ENCODE data around the gene E2F1. TPM values are rescaled to one million over a fixed set of nuclear protein-coding genes. Genes with fewer than 3 reads are reported as not detected.

Gene E2F1
- total RNA-seq, 1 donor from 2014 or later, result 8.9 TPM

DNA sequence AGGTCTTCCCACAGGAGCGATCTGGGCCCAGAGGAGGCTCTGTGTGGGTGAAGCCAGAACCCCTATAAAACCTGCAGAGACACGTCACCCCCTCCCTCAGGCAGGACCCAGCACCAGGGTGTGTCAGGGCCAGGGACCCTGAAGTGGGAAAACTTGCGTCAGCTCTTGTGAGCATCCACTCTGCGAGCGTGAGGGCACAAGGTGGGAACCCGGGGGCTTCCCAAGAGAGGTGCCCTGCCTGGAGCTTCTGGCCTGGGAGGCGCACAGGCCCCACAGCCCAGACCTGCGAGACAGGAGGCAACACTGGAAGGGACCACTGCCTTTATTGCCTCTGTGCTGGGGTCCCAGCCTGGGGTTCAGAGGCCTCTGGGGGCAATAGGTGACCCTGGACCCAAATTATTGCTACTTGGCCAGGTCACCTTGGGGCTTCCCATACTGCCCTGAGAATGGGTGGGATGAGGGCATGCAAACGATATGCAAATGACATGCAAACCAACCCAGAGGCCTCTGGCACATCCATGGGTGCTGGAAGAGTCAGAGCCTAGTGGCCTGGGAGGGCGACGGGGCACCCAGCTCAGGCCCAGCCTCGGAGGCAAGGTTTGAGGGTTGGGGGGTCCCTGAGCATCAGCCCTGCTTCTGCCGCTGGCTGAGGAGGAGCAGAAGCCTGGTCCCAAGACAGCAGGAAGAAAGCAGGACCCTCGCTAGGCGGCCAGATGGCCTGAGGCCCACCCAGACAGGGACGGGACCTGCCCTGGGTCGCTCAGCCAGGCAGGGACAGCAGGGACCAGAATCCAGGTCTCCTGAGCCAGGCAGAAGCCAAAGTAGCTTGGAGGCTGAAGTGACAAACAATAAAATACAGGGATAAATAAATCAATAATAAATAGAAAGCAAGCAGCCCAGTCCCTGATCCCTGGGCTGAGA lies 29.1 kb downstream of the E2F1 start:
- ChIA-PET POLR2A (interaction anchor here (0.6 to 1.2 kb wide), 2 partner anchors 124 to 167 kb away, joined by 3 read pairs; partner anchors contain the start of gene CBFA2T2), CTCF (no interaction called here)
- no peaks in the 10 kb centered on the region for H3K36me3 Mint-ChIP-seq (ENCODE audit: low read depth)
- H3K4me1 Mint-ChIP-seq, result peaks cover 11% of the 10 kb centered on the region
- ATAC-seq (ENCODE audit: low read depth), result no peak
- no peak overlapping the region for H3K27ac Mint-ChIP-seq
- no peak for DNase-seq
- intact Hi-C loops (cut with micrococcal nuclease), result no loop called here
- no peaks in the 10 kb centered on the region for H3K27me3 Mint-ChIP-seq
- no peak overlapping the region for H3K4me3 Mint-ChIP-seq
- no peaks in the 10 kb centered on the region for H3K9me3 Mint-ChIP-seq
- TF ChIP-seq CTCF (IDR thresholded peaks at IDR 0.05), result no peak

DNA sequence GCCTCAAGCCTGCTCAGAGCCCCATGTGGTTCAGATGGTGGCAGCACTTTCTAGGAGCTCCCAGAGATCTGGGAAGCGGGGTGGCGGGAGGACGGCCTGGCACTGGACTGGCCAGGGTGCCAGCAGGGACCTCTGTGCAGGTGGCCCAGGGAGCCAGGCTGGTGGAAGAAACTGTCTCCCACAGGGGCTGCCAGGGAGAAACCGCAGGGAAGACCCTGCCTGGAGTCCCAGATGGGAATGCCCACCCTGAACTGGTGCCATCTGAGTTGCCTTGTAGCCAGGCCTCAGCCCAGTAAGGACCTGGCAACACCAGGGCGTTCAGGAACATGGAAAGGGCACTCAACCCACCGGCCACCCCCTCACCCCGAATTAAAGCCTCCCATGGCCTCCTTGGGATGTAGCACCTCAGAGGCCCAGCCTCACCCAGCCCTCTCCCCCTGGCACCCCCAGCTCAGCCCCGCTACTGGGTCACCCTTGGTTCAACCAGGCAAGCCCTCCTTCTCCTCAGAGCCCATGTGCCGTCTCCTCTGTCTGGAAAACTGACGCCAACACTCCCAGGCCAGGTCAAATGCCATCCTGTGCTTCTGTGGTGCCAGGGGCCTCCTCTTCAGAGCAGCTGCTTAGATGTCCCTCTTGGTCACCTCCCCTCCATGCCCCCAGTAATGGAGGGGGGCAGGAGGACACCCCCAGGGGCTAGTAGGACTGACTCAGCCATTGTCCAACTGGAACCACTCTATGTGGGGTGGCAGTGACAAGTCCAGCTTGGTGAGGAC lies 30.0 kb downstream of the E2F1 start:
- POLR2A ChIA-PET, result interaction anchor here (0.6 kb wide), 1 partner anchor 123 kb away, joined by 3 read pairs; no protein-coding TSS in a partner anchor
- peaks cover 11% of the 10 kb centered on the region for H3K4me1 Mint-ChIP-seq
- no peak for DNase-seq
- no peak for ATAC-seq (ENCODE audit: low read depth)
- intact Hi-C loops (cut with micrococcal nuclease), result no loop called here
- H3K27me3 Mint-ChIP-seq, result no peaks in the 10 kb centered on the region
- no peaks in the 10 kb centered on the region for H3K36me3 Mint-ChIP-seq (ENCODE audit: low read depth)
- no peak for TF ChIP-seq CTCF (IDR thresholded peaks at IDR 0.05)
- H3K27ac Mint-ChIP-seq, result no peak overlapping the region
- CTCF ChIA-PET, result no interaction called here
- no peak overlapping the region for H3K4me3 Mint-ChIP-seq
- no peaks in the 10 kb centered on the region for H3K9me3 Mint-ChIP-seq

DNA sequence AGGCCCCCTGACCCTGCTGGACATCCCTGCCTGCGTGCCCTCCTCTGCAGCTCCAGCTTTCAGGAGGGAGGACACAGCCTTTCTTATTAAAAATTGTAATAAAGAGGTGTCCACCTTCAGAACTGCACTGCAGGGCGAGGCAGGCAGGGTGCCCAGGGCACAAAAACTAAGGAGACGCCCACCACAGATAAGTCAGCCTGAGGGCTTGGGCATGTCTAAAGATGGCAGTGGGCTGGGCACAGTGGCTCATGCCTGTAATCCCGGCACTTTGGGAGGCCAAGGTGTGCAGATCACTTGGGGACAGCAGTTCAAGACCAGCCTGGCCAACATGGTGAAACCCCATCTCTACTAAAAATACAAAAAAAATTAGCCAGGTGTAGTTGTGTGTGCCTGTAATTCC lies 31.0 kb downstream of the E2F1 start:
- ChIA-PET POLR2A (no interaction called here), CTCF (interaction anchor here (2.5 kb wide), 1 partner anchor 8 kb away, joined by 9 read pairs; the partner anchor contains the start of gene C20orf144)
- Mint-ChIP-seq H3K4me1 (peaks cover 11% of the 10 kb centered on the region), H3K9me3 (no peaks in the 10 kb centered on the region), H3K27me3 (no peaks in the 10 kb centered on the region), H3K4me3 (no peak overlapping the region), H3K27ac (no peak overlapping the region), H3K36me3 (ENCODE audit: low read depth) (no peaks in the 10 kb centered on the region)
- ATAC-seq (ENCODE audit: low read depth) (no peak), DNase-seq (no peak)
- TF ChIP-seq CTCF (IDR thresholded peaks at IDR 0.05), result no peak
- intact Hi-C loops (cut with micrococcal nuclease), result no loop called here

DNA sequence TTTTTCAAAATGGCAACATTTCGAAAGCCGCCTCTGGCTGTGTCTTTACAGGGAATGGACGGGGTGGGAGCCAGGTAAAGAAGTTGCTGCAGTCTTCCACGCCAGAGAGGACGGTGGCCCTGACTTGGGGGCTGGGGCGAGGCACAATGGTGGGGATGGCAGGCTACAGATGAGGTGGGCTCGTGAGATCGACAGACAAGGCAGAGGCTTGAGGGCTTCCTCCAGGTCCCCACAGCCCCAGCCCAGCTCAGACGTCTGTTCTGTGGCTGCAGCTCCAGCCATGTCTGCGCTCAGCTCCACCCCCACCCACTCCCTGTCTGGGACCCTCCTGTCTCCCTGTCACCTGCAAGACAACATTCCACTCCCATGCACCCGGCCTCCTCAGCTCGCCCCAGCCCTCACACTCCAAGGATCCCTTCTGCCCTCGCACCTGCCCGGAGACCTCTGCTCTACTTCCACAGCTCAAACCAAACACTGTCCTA lies 31.5 kb downstream of the E2F1 start:
- no peaks in the 10 kb centered on the region for H3K9me3 Mint-ChIP-seq
- H3K27ac Mint-ChIP-seq, result no peak overlapping the region
- H3K4me1 Mint-ChIP-seq, result peaks cover 11% of the 10 kb centered on the region
- H3K36me3 Mint-ChIP-seq (ENCODE audit: low read depth), result no peaks in the 10 kb centered on the region
- TF ChIP-seq CTCF (IDR thresholded peaks at IDR 0.05), result no peak
- ATAC-seq (ENCODE audit: low read depth) (no peak), DNase-seq (no peak)
- POLR2A ChIA-PET, result no interaction called here
- H3K4me3 Mint-ChIP-seq, result no peak overlapping the region
- intact Hi-C loops (cut with micrococcal nuclease), result no loop called here
- CTCF ChIA-PET, result interaction anchor here (2.5 kb wide), 1 partner anchor 8 kb away, joined by 9 read pairs; the partner anchor contains the start of gene C20orf144
- H3K27me3 Mint-ChIP-seq, result no peaks in the 10 kb centered on the region
